K562 (cell line): ENCODE results near the gene ROM1. TPM values are rescaled to one million over a fixed set of nuclear protein-coding genes. Genes with fewer than 3 reads are reported as not detected.

Experiments
- ATAC-seq: fragments of 200-7000 bp; cut with Tn5 transposase; 3 replicates; pipeline ENCODE4 v1.9.1; 2020; ENCODE audit warnings: moderate library complexity
- BruUV-seq: library from RNA; stranded (reverse); fragments of 400-500 nt; replicated peaks from 2 replicates; lab custom pipeline; 2021; lab: Mats Ljungman, UMichigan
- CTCF ChIA-PET: fragments of 300-600 bp; formaldehyde crosslinking; extraction: SDS; loops from one replicate; lab custom pipeline; 2021; ENCODE audit warnings: low intra/inter-chr PET ratio; lab: Yijun Ruan, JAX
- POLR2A ChIA-PET: fragments of 300-600, 350-650 bp; sonication (Branson Sonifier 250); formaldehyde crosslinking; extraction: SDS; loops from one replicate; lab custom pipeline; 2021; ENCODE audit warnings: antibody characterized with exemption, inconsistent platforms; lab: Yijun Ruan, JAX
- DNase-seq, 4 experiments: peaks; one replicate each; pipeline versions ENCODE4 v3.0.0 to v3.0.0-alpha.2; 2011 to 2018; ENCODE audit warnings: low spot score in 3 of 4, mixed read lengths in 3 of 4; ENCODE audit errors: extremely low read depth in 1 of 4
- FAIRE-seq: peaks from 2 replicates; lab custom pipeline; 2011; peaks lifted over from hg19 to GRCh38; lab: Jason Lieb, UNC
- H2AFZ ChIP-seq: 2 replicates; pipeline ENCODE4 v1.6.0; 2011; ENCODE audit warnings: low read depth, low read length, control low read depth, inconsistent platforms
- H3K27ac ChIP-seq: fragments of 200-600 bp; 3 replicates; pipeline ENCODE4 v1.8.0; 2011; ENCODE audit warnings: low read depth, mild to moderate bottlenecking, control low read depth, inconsistent platforms, low read length, moderate library complexity, mixed read lengths; ENCODE audit errors: extremely low read depth
- H3K27me3 ChIP-seq, 2 experiments: fragments of 300-600 bp in 1 of 2; 2 replicates in 1 of 2; 3 replicates in 1 of 2; pipeline versions ENCODE4 v1.6.0 to v1.8.0; 2011; ENCODE audit warnings: inconsistent platforms in 2 of 2, low read length in 2 of 2, mild to moderate bottlenecking in 1 of 2, mixed read lengths in 1 of 2, moderate library complexity in 1 of 2; ENCODE audit not compliant: control insufficient read depth in 2 of 2, insufficient read depth in 2 of 2
- H3K36me3 ChIP-seq: fragments of 300-600 bp; 3 replicates; pipeline ENCODE4 v1.8.0; 2011; ENCODE audit warnings: mild to moderate bottlenecking, low read length, inconsistent platforms; ENCODE audit not compliant: control insufficient read depth, insufficient read depth
- H3K4me1 ChIP-seq, 2 experiments: fragments of 200-600 bp in 1 of 2; replicated peaks in 1 of 2; 2 replicates in 1 of 2; 3 replicates in 1 of 2; pipeline versions ENCODE4 v1.5.1 to v1.8.0; 2011; ENCODE audit warnings: inconsistent platforms in 2 of 2, low read length in 2 of 2, mild to moderate bottlenecking in 1 of 2, mixed read lengths in 1 of 2, moderate library complexity in 1 of 2; ENCODE audit not compliant: control insufficient read depth in 2 of 2, insufficient read depth in 2 of 2
- H3K4me2 ChIP-seq: 2 replicates; pipeline ENCODE4 v1.6.1; 2011; ENCODE audit warnings: low read length, control low read depth, inconsistent platforms, mixed read lengths; ENCODE audit not compliant: insufficient read depth
- H3K4me3 ChIP-seq: fragments of 200-600 bp; sonication (generic), shearing (Covaris generic); 2 replicates; pipeline ENCODE4 v1.5.1; 2016; ENCODE audit warnings: control low read depth, inconsistent platforms
- H3K79me2 ChIP-seq: fragments of 200-600 bp; 3 replicates; pipeline ENCODE4 v1.8.0; 2011; ENCODE audit warnings: low read length, inconsistent platforms; ENCODE audit not compliant: control insufficient read depth, insufficient read depth
- H3K9ac ChIP-seq, 2 experiments: 2 replicates each; pipeline versions ENCODE4 v1.6.0 to v1.6.1; 2011; ENCODE audit warnings: low read depth in 2 of 2, low read length in 2 of 2, control low read depth in 1 of 2, inconsistent platforms in 1 of 2, mild to moderate bottlenecking in 1 of 2, mixed read lengths in 1 of 2; ENCODE audit not compliant: insufficient read depth in 1 of 2
- H3K9me1 ChIP-seq: one replicate; pipeline ENCODE4 v1.6.0; 2011; ENCODE audit warnings: inconsistent platforms, mild to moderate bottlenecking, low read length, moderate library complexity; ENCODE audit not compliant: control insufficient read depth, insufficient read depth
- H3K9me3 ChIP-seq: replicated peaks from 2 replicates; pipeline ENCODE4 v1.5.1; 2011; ENCODE audit warnings: low read depth, low read length, inconsistent platforms; ENCODE audit not compliant: control insufficient read depth, insufficient read depth
- H4K20me1 ChIP-seq: replicated peaks from 2 replicates; pipeline ENCODE4 v1.6.1; 2011; ENCODE audit warnings: low read length, inconsistent platforms, mixed read lengths; ENCODE audit not compliant: control insufficient read depth, insufficient read depth
- ELF4 ChIP-seq: fragments of 450-650 bp; formaldehyde crosslinking; IDR thresholded peaks from 2 replicates; pipeline ENCODE4 v1.4.0; 2022; ENCODE audit warnings: missing genetic modification characterization
- ETS1 ChIP-seq: conservative IDR thresholded peaks from 2 replicates; pipeline ENCODE4 v1.6.1; 2011; ENCODE audit warnings: low read depth, mild to moderate bottlenecking, low read length; ENCODE audit not compliant: control insufficient read depth
- PYGO2 ChIP-seq: fragments of 450-650 bp; IDR thresholded peaks from 2 replicates; pipeline ENCODE4 v1.6.1; 2016; ENCODE audit warnings: mild to moderate bottlenecking, missing genetic modification characterization, moderate library complexity, missing compliant biosample characterization
- RBFOX2 ChIP-seq: fragments of 200-400 bp; formaldehyde crosslinking; IDR thresholded peaks from 2 replicates; pipeline ENCODE4 v1.6.1; 2017; ENCODE audit warnings: low read depth, mild to moderate bottlenecking, low read length, moderate library complexity
- SMARCE1 ChIP-seq: fragments of 450-650 bp; IDR thresholded peaks from 2 replicates; pipeline ENCODE4 v1.7.1; 2016; ENCODE audit warnings: mild to moderate bottlenecking
- ZBTB1 ChIP-seq: sonication (generic); formaldehyde crosslinking; IDR thresholded peaks from 2 replicates; pipeline ENCODE4 v1.8.1; 2023; ENCODE audit warnings: missing genetic modification reagents, low read depth, mild to moderate bottlenecking, borderline replicate concordance
- WGBS: fragments of 100-300 bp; shearing (Covaris generic); methylation state at CpG from one replicate; pipeline ENCODE4 v1.1.6; 2016; ENCODE audit warnings: low coverage, mixed read lengths; ENCODE audit not compliant: insufficient coverage; ENCODE audit errors: missing lambda C conversion rate; 5-methylcytosine and 5-hydroxymethylcytosine counted together
- in situ Hi-C: fragments of 300-500 bp; cut with MboI; formaldehyde crosslinking; loops from 4 replicates; pipeline ENCODE4 v1.15.0; 2018; ENCODE audit warnings: inconsistent platforms, mixed read lengths
- intact Hi-C: fragments of 100-400 bp; cut with micrococcal nuclease; formaldehyde crosslinking; loops from 2 replicates; pipeline ENCODE4 v1.14.2; 2022
- polyA plus RNA-seq, 8 experiments: library from polyadenylated mRNA; depleted of rRNA in 4 of 8; stranded (reverse) in 5 of 8; unstranded in 3 of 8; fragments of >200 nt; fragmentation: Nextera tagmentation in 2 of 8; fragmentation: Illumina TruSeq in 1 of 8; extraction: Ambion mirVana in 2 of 8; extraction: Trizol in 1 of 8; gene quantifications; 2 replicates each; pipeline versions ENCODE4 v1.2.1 to v1.2.3, GENCODE V29; 2011 to 2014; ENCODE audit warnings: inconsistent platforms in 1 of 8, missing spikeins in 1 of 8
- total RNA-seq, 7 experiments: library from RNA; depleted of rRNA in 6 of 7; stranded (reverse); fragments of >200 nt in 6 of 7; fragmentation: Illumina TruSeq in 2 of 7; extraction: Trizol in 2 of 7; gene quantifications; 2 replicates each; pipeline versions ENCODE4 v1.2.1 to v1.2.3, GENCODE V29; 2011 to 2021; ENCODE audit warnings: low replicate concordance in 1 of 7

ROM1 gene
- total and polyA plus RNA-seq, 9 of the 15 experiments (the other 6 are each of a cell fraction or from before 2014, with no cell fraction given): 0.75 to 4.0 (median 2.6) TPM

- TF ChIP-seq ETS1: no peak
- TF ChIP-seq PYGO2 (tag): no peak
Measured at GRCh38 chr11:62577046-62577714, 35.9 kb upstream of the ROM1 start (continued).

GRCh38 chr11:62578541-62578940 is 34.5 kb upstream of the ROM1 start:
- 98% methylated on average over 5 of the region's 11 CpGs for WGBS
- Histone ChIP-seq H3K9me1 (no peaks in the 10 kb centered on the region), H3K9ac (peak overlapping the region in 1 of 2 experiments; percentile 75; a peak in 2 of 4 replicates), H3K36me3 (peaks cover 71% of the 10 kb centered on the region), H4K20me1 (no peaks in the 10 kb centered on the region), H3K4me3 (no peak overlapping the region)
- intact Hi-C loops: no loop called here
- no peak for DNase-seq
- TF ChIP-seq RBFOX2 (0 out of 2 replicates have a peak, but pooled peaks have one; percentile 25), ELF4 (CRISPR knock-in tag) (no peak), SMARCE1 (no peak), ZBTB1 (no peak)
- TF ChIP-seq, all 486 proteins: peak for 1
- ATAC-seq (no peak), FAIRE-seq (no peak)
- Histone ChIP-seq H3K27ac (no peak overlapping the region), H3K4me1 (peaks cover 4 to 30% of the 10 kb centered on the region in 2 experiments; a peak in 3 of 5 replicates), H3K4me2 (no peak overlapping the region), H3K79me2 (peaks cover 19% of the 10 kb centered on the region), H3K9me3 (no peaks in the 10 kb centered on the region; the same call in 1 of the 2 replicates), H3K27me3 (no peaks in the 10 kb centered on the region), H2AFZ (no peak overlapping the region)
- POLR2A ChIA-PET: interaction anchor here (0.7 kb wide), 1 partner anchor 13 kb away, joined by 4 read pairs; the partner anchor contains the start of gene TUT1
- no TSS peak for BruUV-seq
- in situ Hi-C loops: no loop called here
- CTCF ChIA-PET: no interaction called here
